Stimulated activated CD4-positive, alpha-beta T cell treated with anti-CD3 and anti-CD28 coated beads, Interleukin-4, amount 100 ng/mL, for 1 hour (primary cell): ENCODE measurements around the gene WDR41.
"Not testable (repeated sequence)": the region's sequence is repeated elsewhere in the genome, so short reads cannot be mapped to it uniquely, and the experiment has no call there.

Experiments
- DNase-seq: peaks from one replicate; pipeline ENCODE4 v3.0.0-alpha.2; 2020

The WDR41 gene

GRCh38 chr5:77400645-77401044 lies 91.5 kb downstream of the WDR41 start:
- no peak for DNase-seq

- DNase-seq, result no peak
Measured at GRCh38 chr5:77398896-77399295, 93.2 kb downstream of the WDR41 start.

GRCh38 chr5:77398458-77398857 lies 93.7 kb downstream of the WDR41 start:
- no peak for DNase-seq

- DNase-seq, result no peak
Measured at GRCh38 chr5:77397686-77398292, 94.3 kb downstream of the WDR41 start.

- no peak for DNase-seq
Measured at GRCh38 chr5:77396017-77396416, 96.1 kb downstream of the WDR41 start.

- no peak for DNase-seq
Measured at GRCh38 chr5:77394064-77394715, 97.9 kb downstream of the WDR41 start.

GRCh38 chr5:77391240-77391765 lies 100.8 kb downstream of the WDR41 start:
- no peak for DNase-seq

GRCh38 chr5:77390795-77391194 lies 101.3 kb downstream of the WDR41 start:
- DNase-seq, result no peak

- no peak for DNase-seq
Measured at GRCh38 chr5:77390221-77390620, 101.9 kb downstream of the WDR41 start.

- DNase-seq, result no peak
Measured at GRCh38 chr5:77389746-77390145, 102.4 kb downstream of the WDR41 start.

GRCh38 chr5:77386340-77386739 lies 105.8 kb downstream of the WDR41 start:
- not testable (repeated sequence) for DNase-seq

GRCh38 chr5:77383336-77383735 lies 108.8 kb downstream of the WDR41 start:
- DNase-seq, result not testable (repeated sequence)
